Stimulated activated CD8-positive, alpha-beta memory T cell treated with anti-CD3 and anti-CD28 coated beads, Interleukin-7, amount 100 ng/mL, for 4 hours (primary cell): ENCODE measurements around the gene MMP15.

Experiments used
- DNase-seq, 2 donors: peaks; one replicate each; pipeline ENCODE4 v3.0.0-alpha.2; 2020; ENCODE audit warnings: low read depth in 2 of 2

The MMP15 gene

DNA sequence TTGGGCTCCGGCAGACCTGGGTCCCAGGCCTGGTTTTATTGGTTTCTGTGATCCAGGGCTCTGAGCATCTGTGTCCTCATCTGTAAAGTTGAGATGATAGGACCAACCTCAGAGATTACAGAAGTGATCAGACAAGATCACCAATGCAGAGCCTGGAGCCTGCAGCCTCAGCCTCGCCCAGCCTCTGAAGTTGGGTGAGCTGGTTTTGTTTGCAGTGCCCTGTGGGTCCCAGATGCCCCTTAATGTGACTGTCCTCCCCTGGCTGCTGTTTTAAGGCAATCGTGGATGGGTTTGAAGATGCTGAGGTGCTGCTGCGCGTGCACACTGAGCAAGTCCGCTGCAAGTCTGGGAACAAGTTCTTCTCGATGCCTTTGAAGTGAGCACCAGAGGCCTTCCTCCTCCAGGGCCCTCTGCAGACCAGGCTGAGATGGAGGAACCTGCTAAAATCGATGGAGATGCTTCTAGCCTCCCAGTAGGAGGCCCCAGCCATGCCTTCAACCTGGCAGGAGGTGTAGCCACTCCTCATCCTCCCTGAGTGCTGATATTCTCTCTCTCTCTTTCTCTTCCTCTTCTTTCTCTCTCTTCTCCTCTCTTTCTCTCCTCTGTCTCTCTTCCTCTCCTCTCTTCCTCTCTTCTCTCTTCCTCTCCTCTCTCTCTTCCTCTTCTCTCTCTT lies 5.6 kb upstream of the MMP15 start:
- no peak for DNase-seq

DNA sequence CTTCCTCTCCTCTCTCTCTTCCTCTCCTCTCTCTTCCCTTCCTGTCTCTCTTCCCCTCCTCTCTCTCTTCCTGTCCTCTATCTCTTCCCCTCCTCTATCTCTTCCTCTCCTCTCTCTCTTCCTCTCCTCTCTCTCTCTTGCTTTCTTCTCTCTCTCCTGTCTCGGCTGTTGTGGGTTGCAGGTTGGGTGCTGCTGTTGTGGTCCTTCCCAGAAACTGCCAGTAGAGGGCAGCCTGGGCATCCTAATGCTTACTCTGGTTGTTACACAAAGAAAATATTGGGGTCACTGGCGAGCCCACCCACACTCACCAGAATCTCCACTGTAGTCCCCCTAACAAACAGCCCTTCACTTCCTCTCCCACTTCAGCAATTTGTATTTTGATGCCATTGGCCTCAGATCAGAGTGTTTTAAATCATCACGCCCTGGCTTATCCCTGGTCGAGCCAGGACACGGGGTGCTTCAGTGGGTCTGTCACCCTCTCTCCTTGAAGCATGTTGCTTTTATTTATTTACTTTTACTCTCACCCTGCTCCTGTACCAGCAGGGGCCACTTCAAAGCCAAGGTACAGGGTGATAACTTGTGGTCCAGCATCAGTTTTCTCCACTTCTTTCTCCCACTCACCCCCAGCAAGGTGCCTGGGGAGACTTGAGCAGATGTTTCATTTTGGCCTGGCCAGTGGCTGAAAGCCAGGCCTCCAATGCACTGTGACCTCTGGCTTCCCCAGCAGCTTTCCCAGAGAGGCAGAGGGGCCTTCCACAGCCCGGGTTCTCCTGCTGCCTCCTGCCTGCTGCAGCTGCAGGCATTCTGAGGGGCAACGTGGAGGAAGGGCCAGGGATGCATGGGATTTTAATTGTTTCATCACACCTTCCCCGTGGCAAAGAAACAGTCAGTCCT lies 4.7 kb upstream of the MMP15 start:
- no peak for DNase-seq

DNA sequence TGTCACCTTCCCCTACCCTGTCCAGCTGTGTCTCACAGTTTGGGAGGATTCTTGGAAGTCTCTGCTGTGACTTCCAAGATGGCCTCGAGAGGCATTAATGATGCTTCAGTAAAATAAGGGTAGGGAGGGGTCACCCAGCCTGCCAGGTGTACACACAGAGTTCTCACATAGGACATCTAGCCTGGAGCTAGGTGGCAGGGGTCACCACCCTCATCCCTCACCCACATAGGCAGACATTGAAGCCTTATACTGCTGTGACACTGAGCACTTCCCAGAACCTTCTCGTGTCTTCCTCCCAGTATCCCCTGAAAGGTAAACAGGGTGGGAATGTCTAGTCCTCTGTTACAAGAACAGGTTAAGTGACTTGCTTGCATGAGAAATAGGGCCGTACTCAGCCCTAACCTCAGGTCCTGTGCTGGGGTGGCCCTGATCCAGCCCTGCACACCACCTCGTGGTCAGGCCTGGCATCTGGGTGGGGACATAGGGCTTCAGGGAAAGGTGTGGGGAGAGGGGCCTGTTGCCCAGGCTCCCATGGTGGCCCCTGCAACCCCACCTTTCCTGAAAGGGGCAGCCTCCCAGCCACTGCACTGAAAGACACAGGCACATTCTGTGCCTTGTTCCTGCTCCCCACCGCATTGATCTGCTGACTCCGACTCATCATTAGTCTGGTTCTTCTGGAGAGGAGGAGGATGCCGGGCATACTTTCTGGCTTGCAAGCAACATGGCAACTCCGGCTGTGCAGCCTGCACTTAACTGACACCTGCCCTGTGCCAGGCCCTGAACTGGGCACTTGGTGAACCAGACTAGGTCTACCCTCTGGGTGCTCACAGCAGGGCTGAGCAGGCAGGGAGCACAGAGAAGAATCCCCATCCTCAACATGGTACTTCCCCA lies 3.6 kb upstream of the MMP15 start:
- DNase-seq: no peak

DNA sequence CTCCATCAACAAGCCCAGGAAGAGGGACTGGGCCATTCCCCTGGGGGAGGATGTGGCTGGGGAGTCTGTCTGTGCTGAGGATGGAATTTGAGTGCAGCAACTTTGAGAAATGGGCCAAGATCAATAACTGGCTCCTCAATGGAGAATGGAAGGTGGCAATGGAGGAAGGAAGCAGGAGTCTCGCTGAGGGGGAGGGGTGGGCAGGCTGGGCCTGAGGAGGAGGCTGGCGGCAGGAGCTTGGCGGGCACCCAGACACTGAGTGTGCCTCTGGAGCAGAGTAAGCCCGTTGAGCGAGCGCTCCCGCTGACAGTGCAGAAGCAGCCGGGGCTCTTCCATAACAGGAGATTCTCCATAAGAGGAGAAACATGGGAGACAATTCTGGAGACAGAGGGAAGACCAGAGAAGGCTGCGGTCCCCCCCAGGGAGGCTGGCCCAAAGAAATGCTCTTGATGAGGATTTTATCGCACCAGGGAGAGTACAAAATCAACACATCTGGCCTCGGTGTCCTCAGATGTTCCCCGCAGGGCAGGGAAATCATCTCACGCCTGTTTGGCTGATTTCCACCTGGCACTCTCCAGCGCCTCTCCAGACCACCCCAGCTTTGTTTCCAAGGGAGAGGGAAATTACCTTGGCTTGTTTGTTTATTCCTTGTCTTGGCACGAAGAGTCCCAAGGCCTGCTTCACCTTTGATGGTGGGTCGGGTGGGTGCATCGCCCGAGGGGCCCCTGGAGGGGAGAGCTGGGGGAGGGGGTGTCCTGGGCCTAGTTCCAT lies 2.8 kb upstream of the MMP15 start:
- DNase-seq: no peak

DNA sequence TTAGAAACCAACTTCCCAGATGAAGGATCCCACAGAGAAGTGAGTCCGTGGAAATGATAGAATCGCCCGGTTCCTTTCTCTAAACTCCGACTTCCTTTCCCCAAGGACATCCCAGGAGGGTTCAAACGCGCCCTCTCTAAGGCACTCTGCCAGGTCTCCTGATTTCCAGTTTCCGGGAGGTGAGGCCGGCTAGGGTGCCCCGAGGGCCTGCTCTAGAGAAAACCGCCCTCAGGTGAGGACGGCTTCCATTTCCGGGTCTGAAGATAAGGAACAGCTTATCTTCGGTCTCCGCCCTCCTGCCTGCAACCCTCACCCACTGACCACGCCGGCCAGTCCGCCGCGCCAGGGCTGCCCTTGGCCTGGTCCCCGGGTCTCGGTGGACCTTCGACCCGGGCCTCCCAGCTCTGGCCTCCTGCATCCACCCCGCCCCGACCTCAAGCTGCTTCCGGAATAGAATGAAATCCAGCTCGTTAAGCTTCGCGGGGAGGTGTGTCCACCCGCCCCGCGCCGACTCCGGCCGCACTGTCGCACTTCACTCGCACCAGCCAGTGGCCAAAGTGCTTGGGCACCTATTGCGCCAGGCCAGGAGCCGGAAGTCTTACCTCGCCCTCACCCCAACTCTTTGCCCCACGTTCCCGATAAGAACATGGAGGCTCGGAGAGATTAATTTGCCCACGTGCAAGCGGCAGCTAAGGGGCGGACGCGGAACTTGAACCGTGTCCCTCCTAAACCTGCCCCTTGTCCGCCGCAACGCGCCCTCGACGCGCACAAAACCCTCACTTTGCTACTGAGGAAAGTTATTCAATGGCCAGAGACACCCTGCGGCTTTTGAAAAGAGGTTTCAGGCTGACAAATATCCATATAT lies 836 bp upstream of the MMP15 start:
- DNase-seq: no peak

DNA sequence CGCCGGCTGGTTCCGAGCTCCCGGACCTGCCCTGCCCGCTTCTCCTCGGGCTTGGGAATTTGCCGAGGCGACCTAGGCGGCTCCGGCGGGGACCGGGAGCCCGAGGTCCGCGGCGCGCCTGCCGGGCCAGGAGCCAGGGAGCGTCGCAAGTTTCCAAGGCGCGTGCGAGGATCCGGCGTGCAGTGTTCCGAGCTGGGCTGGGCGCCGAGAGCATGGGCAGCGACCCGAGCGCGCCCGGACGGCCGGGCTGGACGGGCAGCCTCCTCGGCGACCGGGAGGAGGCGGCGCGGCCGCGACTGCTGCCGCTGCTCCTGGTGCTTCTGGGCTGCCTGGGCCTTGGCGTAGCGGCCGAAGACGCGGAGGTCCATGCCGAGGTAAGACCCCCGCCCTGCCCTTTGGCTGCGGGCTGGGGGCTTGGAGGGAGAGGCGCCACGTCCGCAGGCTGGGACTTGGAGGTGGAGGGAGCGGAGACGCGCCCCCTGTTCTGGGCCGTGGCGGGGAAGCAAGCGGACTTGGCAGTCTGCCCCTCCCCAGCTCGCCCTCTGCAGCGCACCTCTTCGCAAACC lies 668 bp downstream of the MMP15 start:
- no peak for DNase-seq

DNA sequence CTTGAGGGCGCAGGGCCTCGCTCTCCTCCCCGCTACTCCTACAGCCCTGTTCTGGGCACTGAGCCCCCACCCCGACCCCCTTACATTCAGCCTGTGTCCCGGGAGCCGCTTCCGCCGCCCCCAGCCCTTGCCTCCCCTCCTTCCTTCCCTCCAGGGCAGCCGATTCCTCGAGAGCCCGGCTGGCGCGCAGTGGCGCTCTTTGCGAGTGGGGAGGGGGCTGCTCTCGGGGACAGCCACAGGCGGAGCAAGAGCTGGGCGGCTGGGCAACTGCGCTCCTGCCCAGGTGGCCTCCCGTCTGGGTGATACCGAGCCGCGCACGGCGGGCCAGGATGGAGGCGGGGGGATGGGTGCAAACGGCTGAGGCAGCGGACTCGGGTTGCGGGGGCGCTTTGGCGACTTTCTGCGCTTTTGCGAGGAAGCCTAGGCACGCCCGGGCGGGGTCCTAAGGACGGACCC lies 1.2 kb downstream of the MMP15 start:
- DNase-seq: no peak

DNA sequence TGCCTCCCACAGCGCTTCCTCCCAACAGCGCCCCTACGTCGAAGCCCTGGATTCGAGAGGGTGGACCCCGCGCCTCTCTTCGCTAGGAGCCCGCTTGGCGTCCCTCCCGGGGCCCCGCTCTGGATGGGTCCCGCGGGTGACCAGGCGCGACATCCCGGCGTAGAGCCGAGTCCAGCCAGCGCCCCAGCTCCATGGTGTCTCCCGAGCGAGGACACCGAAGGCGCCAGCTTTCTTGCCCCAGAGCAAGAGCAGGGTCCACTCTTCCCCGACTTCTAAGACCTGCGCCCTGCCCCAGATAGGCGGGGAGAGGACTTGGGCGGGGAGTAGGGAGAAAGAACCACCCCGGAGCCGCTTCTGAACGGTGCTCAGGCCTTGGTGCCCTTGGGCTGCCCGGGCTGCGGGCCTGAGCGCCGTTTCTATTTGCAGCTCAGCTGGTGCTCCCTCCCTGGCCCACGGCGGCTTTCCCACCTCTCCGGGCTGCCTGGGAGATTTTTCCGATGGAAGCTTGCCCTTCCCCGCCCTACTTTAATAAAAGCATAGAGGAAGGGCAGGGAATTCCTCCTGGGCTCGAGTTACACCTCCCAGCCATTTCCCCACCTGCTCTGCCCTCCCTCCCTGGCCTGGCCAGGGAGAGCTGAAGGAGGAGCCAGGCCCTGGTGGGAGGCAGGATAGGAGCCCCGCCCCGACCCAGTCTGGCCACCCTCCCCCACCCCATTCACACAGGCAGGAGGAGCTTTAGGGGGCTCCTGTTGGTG lies 1.8 kb downstream of the MMP15 start:
- no peak for DNase-seq

DNA sequence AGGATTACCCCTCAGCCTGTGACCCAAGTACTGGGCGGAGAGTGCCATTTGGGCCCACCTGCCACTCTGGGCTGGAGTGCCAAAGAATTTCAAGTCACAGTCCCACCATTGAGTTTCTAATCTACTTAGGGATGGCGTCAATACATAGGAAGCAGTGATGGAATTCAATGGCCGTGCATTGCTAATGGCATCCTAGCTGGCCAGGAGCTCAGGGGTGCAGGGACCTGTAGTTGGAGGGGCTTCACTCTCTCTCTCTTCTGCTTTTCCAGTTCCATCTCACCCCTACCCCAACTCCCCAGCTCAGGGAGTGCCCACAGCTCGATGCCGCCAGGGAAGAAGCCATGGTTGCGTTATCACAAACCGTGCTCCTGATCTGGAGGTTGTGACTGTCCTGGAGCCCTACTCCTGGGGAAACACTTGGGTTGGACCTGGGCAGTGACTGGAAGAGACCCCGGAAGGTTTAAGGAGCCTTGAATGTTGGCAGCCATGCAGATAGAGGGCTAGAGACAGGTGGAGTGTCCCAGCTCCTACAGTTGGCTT lies 2.4 kb downstream of the MMP15 start:
- DNase-seq: no peak

DNA sequence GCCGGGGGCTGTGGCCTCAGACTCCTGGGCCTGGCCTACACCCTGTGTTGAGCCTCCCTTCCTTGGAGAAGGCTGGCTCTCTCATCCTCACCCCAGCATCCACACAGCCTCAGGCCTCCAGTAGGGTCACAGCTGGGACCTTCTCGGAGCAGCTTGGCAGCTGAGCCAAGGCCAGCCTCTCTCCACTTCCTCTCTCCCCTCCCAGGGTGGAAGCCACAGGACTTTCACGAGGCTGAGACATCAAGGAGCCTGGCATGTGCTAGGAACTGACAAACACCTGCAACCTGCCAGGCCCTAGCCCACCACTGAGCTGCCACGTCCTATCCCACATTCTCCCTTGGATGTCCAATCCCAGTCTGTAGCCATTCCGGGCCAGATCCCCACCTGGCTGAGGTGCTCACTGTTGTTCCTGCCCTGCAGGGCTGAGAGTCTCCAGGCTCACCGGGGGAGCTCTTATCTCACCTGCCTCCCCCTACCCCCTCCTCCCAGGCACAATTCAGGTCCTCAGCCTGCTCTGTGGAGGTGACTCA lies 3.1 kb downstream of the MMP15 start:
- DNase-seq: no peak

DNA sequence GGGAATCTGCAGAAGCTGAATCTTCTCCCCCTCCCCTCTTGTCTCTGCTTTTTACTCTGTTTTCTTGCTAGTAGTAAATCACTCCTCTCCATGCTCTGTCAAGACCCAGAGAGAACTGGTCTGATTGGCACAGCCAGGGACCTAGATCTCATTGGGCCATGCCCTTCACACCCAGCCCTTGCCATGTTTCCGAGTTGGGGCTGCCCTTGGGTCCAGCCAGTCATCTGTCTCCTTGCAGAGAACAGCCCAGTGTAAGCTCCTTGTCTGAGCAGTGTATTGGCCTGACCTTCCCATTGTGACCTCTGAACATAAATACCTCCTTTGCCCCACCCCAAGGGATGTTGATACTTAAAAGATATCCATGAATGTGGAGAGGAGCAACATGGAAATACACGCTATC lies 3.9 kb downstream of the MMP15 start:
- DNase-seq: no peak

DNA sequence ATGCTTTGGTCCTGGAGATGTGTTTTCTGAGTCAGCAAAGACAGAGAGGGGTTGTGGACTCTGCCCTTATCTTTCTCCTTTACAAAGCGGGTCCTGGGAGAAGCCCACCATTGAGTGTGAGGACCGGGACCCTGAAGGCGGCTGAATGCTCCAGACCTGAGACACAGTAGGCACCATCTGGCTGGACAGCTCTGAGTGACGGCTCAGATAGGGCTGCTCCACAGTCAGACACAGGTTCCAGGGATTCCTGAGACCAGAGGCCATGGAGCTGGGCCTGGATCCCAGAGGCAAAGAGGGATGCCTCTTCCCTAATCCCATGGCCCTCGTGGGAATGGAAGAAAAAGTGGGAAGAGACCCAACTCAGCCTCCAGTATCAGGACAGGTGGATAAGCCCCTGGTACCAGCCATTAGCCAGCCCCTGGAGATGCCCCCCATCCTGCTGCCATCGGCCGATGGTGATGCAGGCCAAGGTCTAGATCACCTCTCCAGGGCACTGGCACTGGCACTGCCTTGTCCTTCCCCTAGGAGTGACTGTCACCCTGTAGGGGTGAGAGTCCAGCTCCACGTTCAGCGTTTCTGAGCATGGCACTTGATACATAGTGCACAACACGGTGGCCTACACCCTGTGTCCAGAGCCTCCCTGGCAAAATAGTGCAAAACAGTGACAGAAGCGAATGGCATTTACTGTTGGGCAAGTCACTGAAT lies 4.7 kb downstream of the MMP15 start:
- no peak for DNase-seq

DNA sequence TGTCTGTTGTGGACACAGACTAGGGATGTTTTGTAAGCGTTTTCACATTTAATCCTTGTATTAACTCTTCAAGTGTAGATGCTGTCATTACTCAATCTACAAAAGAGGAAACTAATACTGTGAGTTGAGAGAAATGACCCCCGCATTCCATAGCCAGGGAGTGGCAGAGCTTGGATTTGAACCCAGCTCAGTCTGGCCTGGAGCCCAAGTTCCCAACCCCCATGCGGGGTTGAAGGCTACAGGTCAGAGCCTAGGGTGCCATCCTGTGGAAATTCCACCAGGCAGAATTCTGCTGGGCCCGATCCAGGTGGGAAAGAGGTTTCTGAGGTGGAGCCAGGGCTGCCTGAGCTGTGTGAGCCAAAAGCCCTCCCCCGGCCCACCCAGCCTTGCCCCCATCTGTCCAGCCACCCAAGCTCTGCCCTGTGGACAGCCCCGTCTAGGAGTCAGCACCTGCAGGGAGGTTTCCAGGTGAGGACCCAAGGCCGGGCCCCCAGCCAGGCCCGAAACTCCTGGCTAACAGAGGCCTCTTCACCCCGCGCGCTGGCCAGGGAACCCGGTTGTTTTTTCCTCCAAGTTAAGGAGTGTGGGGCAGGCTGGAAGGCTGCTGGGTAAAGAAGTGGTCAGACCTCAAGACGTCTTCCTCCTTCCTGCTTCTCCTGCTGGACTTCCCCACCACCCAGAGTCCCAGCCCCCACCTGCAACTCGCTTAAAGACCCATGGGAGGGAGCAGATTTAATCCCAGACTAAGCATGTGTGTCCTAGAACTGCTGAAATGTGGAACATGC lies 5.7 kb downstream of the MMP15 start:
- no peak for DNase-seq

DNA sequence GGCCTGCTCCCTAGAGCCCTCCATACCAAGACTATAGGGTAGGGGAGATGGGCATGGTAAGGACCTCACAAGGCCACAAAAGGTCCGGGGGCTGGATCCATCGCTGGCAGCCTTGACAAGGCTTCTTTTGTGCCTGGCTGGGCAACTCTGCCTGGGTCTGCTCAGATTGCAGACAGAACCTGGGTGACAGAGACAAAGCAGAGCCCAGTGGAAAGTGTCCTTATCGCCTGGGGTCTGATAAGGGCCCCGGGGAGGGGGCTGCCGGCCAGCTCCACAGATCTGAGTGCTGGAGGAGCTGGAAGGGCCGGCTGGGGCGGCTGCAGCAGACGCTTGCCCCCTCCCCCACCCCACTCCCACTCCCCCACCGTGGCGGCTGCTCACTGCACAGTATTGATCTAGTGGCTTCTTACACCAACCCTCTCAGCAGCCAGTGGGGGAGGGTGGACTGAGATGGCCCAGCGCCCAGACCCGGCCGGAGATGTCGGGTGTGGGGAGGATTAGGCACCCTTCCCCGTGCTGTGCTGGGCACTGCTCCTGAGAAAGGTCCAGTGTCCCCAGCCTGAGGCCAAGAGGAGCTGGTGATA lies 7.2 kb downstream of the MMP15 start:
- no peak for DNase-seq

DNA sequence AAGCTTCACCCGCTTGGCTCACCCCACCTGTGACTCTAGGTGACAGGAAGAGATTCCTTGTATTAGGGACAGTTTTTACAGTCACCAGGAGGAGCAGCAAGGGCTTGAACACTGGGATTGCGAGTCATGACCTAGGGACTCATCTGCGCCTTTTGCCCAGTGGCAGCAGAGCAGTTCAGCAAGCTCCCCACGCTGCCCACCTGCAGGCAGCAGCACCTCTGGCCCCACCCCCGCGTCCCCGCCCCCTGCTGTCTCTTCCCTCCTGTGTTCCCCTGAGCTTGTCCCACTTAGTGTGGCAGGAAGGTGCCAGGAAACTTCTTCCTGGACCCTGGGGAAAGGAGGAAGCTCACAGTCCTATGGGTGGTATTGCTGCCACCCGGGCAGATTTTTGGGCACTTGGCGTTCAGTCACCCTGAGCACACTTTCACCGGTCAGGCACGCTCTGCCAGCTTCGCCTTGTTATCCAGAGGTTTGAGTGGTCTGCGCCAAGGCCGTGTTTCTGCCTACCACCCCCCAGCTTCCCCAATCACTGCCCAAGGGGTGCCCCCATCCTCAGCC lies 8.7 kb downstream of the MMP15 start:
- no peak for DNase-seq

DNA sequence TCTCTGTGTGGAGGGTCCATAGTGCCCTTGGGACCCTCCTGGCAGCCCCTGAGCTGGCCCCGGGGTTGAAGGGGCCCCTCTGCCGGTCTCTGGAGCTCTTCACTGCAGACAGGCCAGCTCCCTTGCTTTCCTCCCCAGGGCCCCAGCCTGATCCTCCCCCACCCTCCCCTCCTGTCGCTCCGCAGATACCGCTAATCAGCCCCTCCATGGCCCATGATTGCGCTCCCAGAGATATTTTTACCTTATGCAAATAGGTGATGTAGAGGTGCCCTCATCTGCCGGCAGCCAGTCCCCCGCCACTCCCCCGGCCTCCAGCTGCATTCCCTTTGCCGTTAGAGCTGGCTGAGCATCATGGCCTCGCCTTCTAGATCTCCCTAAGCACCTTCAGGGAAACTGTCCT lies 9.2 kb downstream of the MMP15 start:
- DNase-seq: no peak
